ENCODE results near the gene ANGPT4.

GRCh38 chr20:922781-923180 is 6.6 kb upstream of the ANGPT4 start:
- TF ChIP-seq ZNF24 (IDR thresholded peaks at IDR 0.05) (no peak), ATF3 (IDR thresholded peaks at IDR 0.05; ENCODE audit: borderline replicate concordance, extremely low read depth, low read depth, low read length) (no peak), MAX (IDR thresholded peaks at IDR 0.05; ENCODE audit: low read depth, low read length) (no peak)
